BLaER1 treated with 17β-estradiol and CSF1 and Interleukin-3, amounts not matched to agents 10 nM and 100 nM (cell line): ENCODE results near the gene ZNF213.

Experiments
- H3K27ac ChIP-seq, 11 experiments: shearing (Covaris generic); formaldehyde crosslinking; 2 replicates each; pipeline ENCODE4 v1.8.1; 2022
- H3K27me3 ChIP-seq, 11 experiments: shearing (Covaris generic); formaldehyde crosslinking; 2 replicates each; pipeline ENCODE4 v1.8.1; 2022
- H3K36me3 ChIP-seq, 11 experiments: shearing (Covaris generic); formaldehyde crosslinking; 2 replicates each; pipeline ENCODE4 v1.8.1; 2022
- H3K4me1 ChIP-seq, 10 experiments: shearing (Covaris generic); formaldehyde crosslinking; 2 replicates each; pipeline ENCODE4 v1.8.1; 2022
- H3K4me2 ChIP-seq, 11 experiments: shearing (Covaris generic); formaldehyde crosslinking; 2 replicates each; pipeline ENCODE4 v1.8.1; 2022
- H3K4me3 ChIP-seq, 10 experiments: shearing (Covaris generic); formaldehyde crosslinking; 2 replicates each; pipeline ENCODE4 v1.8.1; 2022
- H3K9ac ChIP-seq, 11 experiments: shearing (Covaris generic); formaldehyde crosslinking; 2 replicates each; pipeline ENCODE4 v1.8.1; 2022
- H3K9me3 ChIP-seq, 11 experiments: shearing (Covaris generic); formaldehyde crosslinking; replicated peaks in 1 of 11; 2 replicates each; pipeline ENCODE4 v1.8.1; 2022
- H4K20me1 ChIP-seq, 11 experiments: shearing (Covaris generic); formaldehyde crosslinking; 2 replicates each; pipeline ENCODE4 v1.8.1; 2022
- Cebpa-rat ChIP-seq, 11 experiments: shearing (Covaris generic); IDR thresholded peaks; 2 replicates each; pipeline ENCODE4 v1.8.1; 2022

The ZNF213 gene

GRCh38 chr16:3112058-3112880, 22.6 kb upstream of the ZNF213 start, which contains the start of gene ZNF205:
Gene ZNF205, plus strand, starts transcription at chr16:3112586. Its CDS starts 845 bp downstream, at chr16:3113431.
- H3K9me3 ChIP-seq = no peaks in the 10 kb centered on the region
- H3K4me2 ChIP-seq = peak within 1 kb of the TSS in 3 of 11 experiments; percentile 15 to 20 (median 16); a peak in 2 of 22 replicates
- H3K4me3 ChIP-seq = peak within 1 kb of the TSS in 1 of 10 experiments; percentile 26; a peak in 1 of 20 replicates
- peaks cover 41 to 64% (median 57%) of the 10 kb centered on the region in 11 experiments for H3K27me3 ChIP-seq
- no peak within 1 kb of the TSS for H3K27ac ChIP-seq
- TF ChIP-seq Cebpa-rat (IDR thresholded peaks at IDR 0.05) = no peak
- H4K20me1 ChIP-seq = peaks cover 0 to 5% (median 0%) of the 10 kb centered on the region in 11 experiments; a peak in 2 of 22 replicates
- no peaks in the 10 kb centered on the region for H3K36me3 ChIP-seq
- no peak within 1 kb of the TSS for H3K9ac ChIP-seq
- H3K4me1 ChIP-seq = peaks cover 3 to 5% (median 4%) of the 10 kb centered on the region in 10 experiments; a peak in 18 of 20 replicates

- H3K27ac ChIP-seq = no peak overlapping the region
- H3K4me2 ChIP-seq = peak overlapping the region in 2 of 11 experiments; percentile 16 to 20; a peak in 2 of 22 replicates
- peaks cover 0 to 5% (median 0%) of the 10 kb centered on the region in 11 experiments; a peak in 2 of 22 replicates for H4K20me1 ChIP-seq
- peak overlapping the region in 1 of 10 experiments; percentile 26; a peak in 1 of 20 replicates for H3K4me3 ChIP-seq
- H3K9me3 ChIP-seq = no peaks in the 10 kb centered on the region
- no peak for TF ChIP-seq Cebpa-rat (IDR thresholded peaks at IDR 0.05)
- no peak overlapping the region for H3K9ac ChIP-seq
- no peaks in the 10 kb centered on the region for H3K4me1 ChIP-seq
- peaks cover 41 to 64% (median 57%) of the 10 kb centered on the region in 11 experiments for H3K27me3 ChIP-seq
- no peaks in the 10 kb centered on the region for H3K36me3 ChIP-seq
These were observed 21.8 kb upstream of the ZNF213 start for GRCh38 chr16:3112881-3113574.

GRCh38 chr16:3113765-3114479, 20.9 kb upstream of the ZNF213 start:
- H3K27ac ChIP-seq = no peak overlapping the region
- H4K20me1 ChIP-seq = peaks cover 0 to 5% (median 0%) of the 10 kb centered on the region in 11 experiments; a peak in 2 of 22 replicates
- no peak overlapping the region for H3K9ac ChIP-seq
- no peak overlapping the region for H3K4me2 ChIP-seq
- no peak overlapping the region for H3K4me3 ChIP-seq
- H3K4me1 ChIP-seq = no peaks in the 10 kb centered on the region
- H3K36me3 ChIP-seq = no peaks in the 10 kb centered on the region
- H3K9me3 ChIP-seq = no peaks in the 10 kb centered on the region
- peaks cover 41 to 64% (median 57%) of the 10 kb centered on the region in 11 experiments for H3K27me3 ChIP-seq
- TF ChIP-seq Cebpa-rat (IDR thresholded peaks at IDR 0.05) = no peak

GRCh38 chr16:3115003-3115402, 19.8 kb upstream of the ZNF213 start:
- Histone ChIP-seq H3K36me3 (no peaks in the 10 kb centered on the region), H4K20me1 (peaks cover 0 to 5% (median 0%) of the 10 kb centered on the region in 11 experiments; a peak in 2 of 22 replicates)
- no peak for TF ChIP-seq Cebpa-rat (IDR thresholded peaks at IDR 0.05)

DNA sequence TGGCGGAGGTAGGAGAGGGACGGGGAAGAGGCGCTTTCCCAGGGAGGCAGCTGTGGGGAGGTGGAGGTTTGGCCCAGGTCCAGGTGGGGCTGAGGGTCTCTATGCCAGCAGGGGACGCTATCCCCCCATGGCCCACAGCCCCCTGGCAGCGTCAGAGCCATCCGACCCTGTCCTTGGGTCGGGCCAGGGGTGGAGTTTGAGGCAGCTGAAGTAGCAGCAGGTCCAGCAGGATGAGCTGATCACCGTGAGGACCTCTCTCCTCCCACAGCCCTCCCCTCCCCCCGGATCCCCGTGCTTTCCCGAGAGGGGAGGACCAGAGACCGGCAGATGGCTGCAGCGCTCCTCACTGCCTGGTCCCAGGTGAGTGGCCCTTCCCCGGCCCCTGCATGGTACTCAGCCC, 19.3 kb upstream of the ZNF213 start:
- H4K20me1 ChIP-seq = peaks cover 0 to 5% (median 0%) of the 10 kb centered on the region in 11 experiments; a peak in 2 of 22 replicates
- no peak overlapping the region for H3K27ac ChIP-seq
- no peaks in the 10 kb centered on the region for H3K4me1 ChIP-seq
- no peak overlapping the region for H3K9ac ChIP-seq
- no peak overlapping the region for H3K4me3 ChIP-seq
- no peaks in the 10 kb centered on the region for H3K9me3 ChIP-seq
- TF ChIP-seq Cebpa-rat (IDR thresholded peaks at IDR 0.05) = no peak
- H3K36me3 ChIP-seq = no peaks in the 10 kb centered on the region
- H3K27me3 ChIP-seq = peaks cover 41 to 58% (median 51%) of the 10 kb centered on the region in 11 experiments
- no peak overlapping the region for H3K4me2 ChIP-seq

More at GRCh38 chr16:3115003-3115402, 19.8 kb upstream of the ZNF213 start:
- Histone ChIP-seq H3K4me3 (no peak overlapping the region), H3K4me2 (no peak overlapping the region), H3K9me3 (no peaks in the 10 kb centered on the region), H3K4me1 (no peaks in the 10 kb centered on the region), H3K9ac (no peak overlapping the region), H3K27ac (no peak overlapping the region), H3K27me3 (peaks cover 41 to 61% (median 55%) of the 10 kb centered on the region in 11 experiments)

GRCh38 chr16:3118204-3118790, 16.5 kb upstream of the ZNF213 start:
- no peak for TF ChIP-seq Cebpa-rat (IDR thresholded peaks at IDR 0.05)
- peaks cover 18 to 31% (median 25%) of the 10 kb centered on the region in 11 experiments for H3K27me3 ChIP-seq
- H3K4me2 ChIP-seq = no peak overlapping the region
- H3K4me1 ChIP-seq = peaks cover 5 to 17% (median 12%) of the 10 kb centered on the region in 10 experiments
- no peaks in the 10 kb centered on the region for H3K9me3 ChIP-seq
- peaks cover 0 to 5% (median 0%) of the 10 kb centered on the region in 11 experiments; a peak in 2 of 22 replicates for H4K20me1 ChIP-seq
- H3K36me3 ChIP-seq = no peaks in the 10 kb centered on the region
- H3K9ac ChIP-seq = no peak overlapping the region
- H3K4me3 ChIP-seq = no peak overlapping the region
- no peak overlapping the region for H3K27ac ChIP-seq

DNA sequence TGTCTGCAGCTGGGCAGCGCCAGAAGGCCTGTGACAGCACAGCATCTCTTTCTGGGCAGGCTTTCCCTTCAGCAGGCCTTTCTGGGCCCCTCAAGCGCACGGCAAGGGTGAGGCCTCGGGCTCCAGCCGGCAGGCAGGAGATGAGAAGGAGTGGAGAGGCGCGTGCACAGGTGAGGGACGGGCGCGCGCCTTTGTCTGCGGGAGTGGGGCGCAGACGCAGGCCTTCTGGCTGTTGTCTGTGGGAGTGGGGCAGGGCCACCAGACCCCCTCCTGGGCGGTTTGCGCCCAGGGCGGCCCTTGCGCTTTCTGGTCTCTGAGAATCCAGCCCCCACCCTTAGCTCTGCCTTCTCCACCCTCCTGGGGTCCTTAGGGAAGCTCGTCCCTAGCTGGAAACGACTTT, 16.0 kb upstream of the ZNF213 start:
- no peak overlapping the region for H3K4me3 ChIP-seq
- no peak for TF ChIP-seq Cebpa-rat (IDR thresholded peaks at IDR 0.05)
- H3K36me3 ChIP-seq = no peaks in the 10 kb centered on the region
- no peak overlapping the region for H3K9ac ChIP-seq
- no peak overlapping the region for H3K4me2 ChIP-seq
- H3K4me1 ChIP-seq = peaks cover 10 to 22% (median 17%) of the 10 kb centered on the region in 10 experiments
- H4K20me1 ChIP-seq = peaks cover 0 to 5% (median 0%) of the 10 kb centered on the region in 11 experiments; a peak in 2 of 22 replicates
- H3K27me3 ChIP-seq = peaks cover 13 to 25% (median 20%) of the 10 kb centered on the region in 11 experiments
- H3K27ac ChIP-seq = no peak overlapping the region
- no peaks in the 10 kb centered on the region for H3K9me3 ChIP-seq

DNA sequence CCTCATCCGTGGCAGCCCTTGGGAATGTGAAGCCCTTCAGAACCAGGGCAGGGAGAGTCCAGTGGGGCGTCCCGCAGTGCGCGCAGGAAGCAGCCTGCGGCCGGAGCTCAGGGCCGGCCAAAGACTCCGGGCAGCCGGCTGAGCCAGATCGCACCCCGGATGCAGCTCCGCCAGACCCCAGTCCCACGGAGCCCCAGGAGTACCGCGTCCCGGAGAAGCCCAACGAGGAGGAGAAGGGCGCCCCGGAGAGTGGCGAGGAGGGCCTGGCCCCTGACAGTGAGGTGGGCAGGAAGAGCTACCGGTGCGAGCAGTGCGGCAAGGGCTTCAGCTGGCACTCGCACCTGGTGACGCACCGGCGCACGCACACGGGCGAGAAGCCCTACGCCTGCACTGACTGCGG, 15.5 kb upstream of the ZNF213 start:
- no peak overlapping the region for H3K27ac ChIP-seq
- no peaks in the 10 kb centered on the region for H3K9me3 ChIP-seq
- H3K4me1 ChIP-seq = peaks cover 11 to 24% (median 19%) of the 10 kb centered on the region in 10 experiments
- peaks cover 0 to 2% (median 0%) of the 10 kb centered on the region in 11 experiments; a peak in 2 of 22 replicates for H4K20me1 ChIP-seq
- no peak overlapping the region for H3K9ac ChIP-seq
- peaks cover 8 to 21% (median 16%) of the 10 kb centered on the region in 11 experiments for H3K27me3 ChIP-seq
- TF ChIP-seq Cebpa-rat (IDR thresholded peaks at IDR 0.05) = no peak
- H3K36me3 ChIP-seq = no peaks in the 10 kb centered on the region
- no peak overlapping the region for H3K4me2 ChIP-seq
- H3K4me3 ChIP-seq = no peak overlapping the region
